Liver (tissue), 9 donors: Measurements from ENCODE around the gene IMPDH2. TPM values are rescaled to one million over a fixed set of nuclear protein-coding genes. Genes with fewer than 3 reads are reported as not detected.

Experiments
- DNase-seq: peaks from one replicate; pipeline ENCODE4 v3.0.0-alpha.2; 2017; ENCODE audit warnings: low spot score
- H3K27ac ChIP-seq, 2 donors: one replicate each; pipeline ENCODE4 v1.7.0; 2013; ENCODE audit warnings: inconsistent platforms in 2 of 2, low read length in 2 of 2, control low read depth in 1 of 2, low read depth in 1 of 2, mild to moderate bottlenecking in 1 of 2
- H3K27me3 ChIP-seq, 4 donors: one replicate each; pipeline versions ENCODE4 v1.6.1 to v1.7.0; 2013; ENCODE audit warnings: low read length in 3 of 4, inconsistent platforms in 1 of 4, mild to moderate bottlenecking in 1 of 4, moderate library complexity in 1 of 4; ENCODE audit not compliant: control insufficient read depth in 4 of 4, insufficient read depth in 4 of 4
- H3K36me3 ChIP-seq, 4 donors: one replicate each; pipeline versions ENCODE4 v1.6.1 to v1.7.0; 2013; ENCODE audit warnings: low read length in 3 of 4, mild to moderate bottlenecking in 3 of 4, low read depth in 1 of 4, moderate library complexity in 1 of 4; ENCODE audit not compliant: control insufficient read depth in 4 of 4, insufficient read depth in 3 of 4
- H3K4me1 ChIP-seq, 4 donors: one replicate each; pipeline versions ENCODE4 v1.6.1 to v1.7.0; 2013; ENCODE audit warnings: low read length in 3 of 4, mild to moderate bottlenecking in 3 of 4, moderate library complexity in 1 of 4; ENCODE audit not compliant: control insufficient read depth in 4 of 4, insufficient read depth in 4 of 4
- H3K4me3 ChIP-seq, 3 donors: one replicate each; pipeline versions ENCODE4 v1.6.1 to v1.7.0; 2013; ENCODE audit warnings: low read length in 3 of 3, control low read depth in 1 of 3, low read depth in 1 of 3, mild to moderate bottlenecking in 1 of 3
- H3K9ac ChIP-seq, 2 donors: one replicate each; pipeline ENCODE4 v1.7.0; 2013; ENCODE audit warnings: low read length in 2 of 2, mild to moderate bottlenecking in 2 of 2, moderate library complexity in 2 of 2, control low read depth in 1 of 2, low read depth in 1 of 2
- H3K9me3 ChIP-seq, 4 donors: one replicate each; pipeline versions ENCODE4 v1.6.1 to v1.7.0; 2013; ENCODE audit warnings: low read length in 3 of 4; ENCODE audit not compliant: control insufficient read depth in 4 of 4
- EGR1 ChIP-seq, 2 donors: IDR thresholded peaks; 2 replicates each; pipeline ENCODE4 v1.6.1; 2016 to 2018; ENCODE audit warnings: antibody characterized with exemption in 2 of 2, low read depth in 2 of 2
- FOXA2 ChIP-seq: IDR thresholded peaks from 2 replicates; pipeline ENCODE4 v1.6.1; 2016; ENCODE audit warnings: antibody characterized with exemption
- GABPA ChIP-seq, 2 donors: IDR thresholded peaks in 1 of 2; conservative IDR thresholded peaks in 1 of 2; 2 replicates each; pipeline ENCODE4 v1.6.1; 2016; ENCODE audit warnings: antibody characterized with exemption in 2 of 2, mild to moderate bottlenecking in 1 of 2, moderate library complexity in 1 of 2
- HNF4A ChIP-seq, 2 donors: conservative IDR thresholded peaks; 2 replicates each; pipeline ENCODE4 v1.6.1; 2016; ENCODE audit warnings: antibody characterized with exemption in 2 of 2, mild to moderate bottlenecking in 2 of 2
- HNF4G ChIP-seq: IDR thresholded peaks from 2 replicates; pipeline ENCODE4 v1.6.1; 2016; ENCODE audit warnings: antibody characterized with exemption
- JUND ChIP-seq, 2 donors: IDR thresholded peaks; 2 replicates each; pipeline ENCODE4 v1.6.1; 2016; ENCODE audit warnings: antibody characterized with exemption in 2 of 2
- NR2F2 ChIP-seq: IDR thresholded peaks from 2 replicates; pipeline ENCODE4 v1.6.1; 2016; ENCODE audit warnings: antibody characterized with exemption
- RXRA ChIP-seq, 2 donors: IDR thresholded peaks; 2 replicates each; pipeline ENCODE4 v1.6.1; 2017 to 2018; ENCODE audit warnings: antibody characterized with exemption in 2 of 2, mild to moderate bottlenecking in 1 of 2
- SP1 ChIP-seq: IDR thresholded peaks from 2 replicates; pipeline ENCODE4 v1.6.1; 2018; ENCODE audit warnings: antibody characterized with exemption, mild to moderate bottlenecking
- TAF1 ChIP-seq: conservative IDR thresholded peaks from 2 replicates; pipeline ENCODE4 v1.6.1; 2016; ENCODE audit warnings: antibody characterized with exemption, mild to moderate bottlenecking
- YY1 ChIP-seq: IDR thresholded peaks from 2 replicates; pipeline ENCODE4 v1.6.1; 2016; ENCODE audit warnings: antibody characterized with exemption, mild to moderate bottlenecking
- WGBS: extraction: QIAGEN DNeasy Blood & Tissue Kit; methylation state at CpG from one replicate; pipeline ENCODE4 v1.1.7; 2013; 5-methylcytosine and 5-hydroxymethylcytosine counted together
- polyA plus RNA-seq, 2 donors: library from polyadenylated mRNA; stranded (reverse) in 1 of 2; unstranded in 1 of 2; fragments of 200-250 nt in 1 of 2; fragments of >200 nt in 1 of 2; fragmentation: Nextera tagmentation in 1 of 2; extraction: Ambion mirVana in 1 of 2; gene quantifications; one replicate each; pipeline versions ENCODE4 v1.2.1 to v1.2.3, GENCODE V29; 2013 to 2015
- total RNA-seq, 2 donors: library from RNA; depleted of rRNA; stranded (reverse); fragments of >200 nt; gene quantifications; one replicate each; pipeline ENCODE4 v1.2.3, GENCODE V29; 2014
- TF ChIP-seq, protein P1 (sequence below): IDR thresholded peaks from 2 replicates; pipeline ENCODE4 v1.6.1; 2016; ENCODE audit warnings: antibody characterized with exemption
- TF ChIP-seq, protein P2 (sequence below): IDR thresholded peaks from 2 replicates; pipeline ENCODE4 v1.6.1; 2016; ENCODE audit warnings: antibody characterized with exemption
- TF ChIP-seq, protein P3 (sequence below): fragments of 150-350 bp; IDR thresholded peaks from 2 replicates; pipeline ENCODE4 v1.5.1; 2017; ENCODE audit warnings: improper control_type of control experiment, low read depth, low read length; ENCODE audit not compliant: missing input control
- donor health status: healthy.
- donor health status: healthy.
- donor health status: healthy.
- donor health status: healthy.
- donor health status: healthy.

Gene IMPDH2
- total and polyA plus RNA-seq, 4 donors, result 20.9 to 182 (median 39.7) TPM

DNA sequence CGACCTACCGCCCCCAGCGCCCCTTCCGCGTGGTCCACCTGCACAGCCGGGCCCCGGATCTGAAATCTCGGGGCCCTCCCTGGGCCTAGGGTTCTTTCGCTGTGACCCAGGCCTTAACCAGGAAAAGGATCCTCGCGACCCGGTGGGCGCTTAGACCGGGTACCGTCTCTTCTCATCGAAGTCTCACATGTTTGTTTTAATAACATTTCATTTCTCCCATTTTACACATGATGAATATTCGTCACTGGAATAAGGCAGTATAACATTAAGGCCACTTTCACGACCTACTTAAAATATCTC, 10.5 kb downstream of the IMPDH2 start:
- 2% methylated on average over 18 of the region's 18 CpGs for WGBS
- peaks cover 14 to 45% (median 37%) of the 10 kb centered on the region in 4 donors for H3K4me1 ChIP-seq
- DNase-seq, result no peak

DNA sequence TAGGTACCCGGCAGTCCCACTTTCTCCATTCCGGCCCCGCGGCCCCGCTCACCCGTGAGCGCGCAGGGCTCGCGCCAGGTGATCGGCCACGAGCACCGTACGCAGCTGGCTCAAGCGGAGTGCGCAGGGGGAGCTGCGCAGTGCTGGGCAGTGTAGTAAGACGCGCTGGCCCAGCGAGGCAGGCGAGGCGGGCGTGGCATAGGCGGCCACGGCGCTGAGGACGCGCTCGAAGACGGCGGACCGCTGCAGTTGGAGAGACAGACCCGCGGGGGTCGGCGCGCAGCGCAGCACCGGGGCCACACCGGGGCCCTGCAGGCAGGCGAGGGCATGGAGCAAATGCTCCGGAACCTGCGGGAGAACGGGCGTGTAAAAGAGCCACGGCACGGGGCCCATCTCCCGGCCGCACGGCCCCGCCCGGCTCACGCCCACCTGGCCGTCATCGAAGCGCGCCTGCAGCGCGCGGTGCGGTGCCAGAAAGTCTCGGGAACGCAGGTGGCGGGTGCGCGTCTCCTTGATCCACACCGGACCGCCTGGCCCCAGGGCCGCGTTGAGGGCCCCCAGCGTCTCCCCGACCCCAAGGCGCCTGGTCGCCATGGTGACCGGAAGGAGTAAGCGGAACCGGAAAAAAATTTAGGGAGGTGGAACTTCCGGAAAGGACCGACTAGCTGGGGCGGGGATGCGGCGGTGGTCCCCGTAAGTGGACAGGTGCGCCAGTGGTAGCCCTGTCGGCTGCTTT, 11.1 kb downstream of the IMPDH2 start, which contains the start of gene DALRD3:
Gene DALRD3, minus strand, starts transcription at position 610 of the 736 bp plus-strand sequence. Its CDS starts 16 bp downstream, at position 594.
- Histone ChIP-seq H3K4me1 (peaks cover 11 to 43% (median 35%) of the 10 kb centered on the region in 4 donors), H3K36me3 (peaks cover 7 to 27% (median 15%) of the 10 kb centered on the region in 4 donors), H3K27me3 (no peaks in the 10 kb centered on the region), H3K9ac (peak within 1 kb of the TSS; percentile 15 to 67), H3K9me3 (no peaks in the 10 kb centered on the region), H3K27ac (peak within 1 kb of the TSS; percentile 46 to 53), H3K4me3 (peak within 1 kb of the TSS; percentile 55 to 95 (median 89))
- peak in 1 of 2 donors; percentile 91 for TF ChIP-seq GABPA (IDR thresholded peaks at IDR 0.05 in 1 of 2, conservative IDR thresholded peaks at IDR 0.05 in 1 of 2)
- no peak for TF ChIP-seq EGR1 (IDR thresholded peaks at IDR 0.05; ENCODE audit: low read depth in 2 of 2)
- no peak for TF ChIP-seq JUND (IDR thresholded peaks at IDR 0.05)
- TF ChIP-seq HNF4G, result no peak
- TF ChIP-seq YY1, result peak; percentile 9
- no peak for TF ChIP-seq SP1
- TF ChIP-seq, protein P1, sequence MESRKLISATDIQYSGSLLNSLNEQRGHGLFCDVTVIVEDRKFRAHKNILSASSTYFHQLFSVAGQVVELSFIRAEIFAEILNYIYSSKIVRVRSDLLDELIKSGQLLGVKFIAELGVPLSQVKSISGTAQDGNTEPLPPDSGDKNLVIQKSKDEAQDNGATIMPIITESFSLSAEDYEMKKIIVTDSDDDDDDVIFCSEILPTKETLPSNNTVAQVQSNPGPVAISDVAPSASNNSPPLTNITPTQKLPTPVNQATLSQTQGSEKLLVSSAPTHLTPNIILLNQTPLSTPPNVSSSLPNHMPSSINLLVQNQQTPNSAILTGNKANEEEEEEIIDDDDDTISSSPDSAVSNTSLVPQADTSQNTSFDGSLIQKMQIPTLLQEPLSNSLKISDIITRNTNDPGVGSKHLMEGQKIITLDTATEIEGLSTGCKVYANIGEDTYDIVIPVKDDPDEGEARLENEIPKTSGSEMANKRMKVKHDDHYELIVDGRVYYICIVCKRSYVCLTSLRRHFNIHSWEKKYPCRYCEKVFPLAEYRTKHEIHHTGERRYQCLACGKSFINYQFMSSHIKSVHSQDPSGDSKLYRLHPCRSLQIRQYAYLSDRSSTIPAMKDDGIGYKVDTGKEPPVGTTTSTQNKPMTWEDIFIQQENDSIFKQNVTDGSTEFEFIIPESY, result no peak
- TF ChIP-seq, protein P2, sequence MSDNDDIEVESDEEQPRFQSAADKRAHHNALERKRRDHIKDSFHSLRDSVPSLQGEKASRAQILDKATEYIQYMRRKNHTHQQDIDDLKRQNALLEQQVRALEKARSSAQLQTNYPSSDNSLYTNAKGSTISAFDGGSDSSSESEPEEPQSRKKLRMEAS, result no peak
- no peak for TF ChIP-seq NR2F2
- TF ChIP-seq HNF4A (conservative IDR thresholded peaks at IDR 0.05), result no peak
- no peak for TF ChIP-seq TAF1
- TF ChIP-seq FOXA2, result no peak
- TF ChIP-seq, protein P3, sequence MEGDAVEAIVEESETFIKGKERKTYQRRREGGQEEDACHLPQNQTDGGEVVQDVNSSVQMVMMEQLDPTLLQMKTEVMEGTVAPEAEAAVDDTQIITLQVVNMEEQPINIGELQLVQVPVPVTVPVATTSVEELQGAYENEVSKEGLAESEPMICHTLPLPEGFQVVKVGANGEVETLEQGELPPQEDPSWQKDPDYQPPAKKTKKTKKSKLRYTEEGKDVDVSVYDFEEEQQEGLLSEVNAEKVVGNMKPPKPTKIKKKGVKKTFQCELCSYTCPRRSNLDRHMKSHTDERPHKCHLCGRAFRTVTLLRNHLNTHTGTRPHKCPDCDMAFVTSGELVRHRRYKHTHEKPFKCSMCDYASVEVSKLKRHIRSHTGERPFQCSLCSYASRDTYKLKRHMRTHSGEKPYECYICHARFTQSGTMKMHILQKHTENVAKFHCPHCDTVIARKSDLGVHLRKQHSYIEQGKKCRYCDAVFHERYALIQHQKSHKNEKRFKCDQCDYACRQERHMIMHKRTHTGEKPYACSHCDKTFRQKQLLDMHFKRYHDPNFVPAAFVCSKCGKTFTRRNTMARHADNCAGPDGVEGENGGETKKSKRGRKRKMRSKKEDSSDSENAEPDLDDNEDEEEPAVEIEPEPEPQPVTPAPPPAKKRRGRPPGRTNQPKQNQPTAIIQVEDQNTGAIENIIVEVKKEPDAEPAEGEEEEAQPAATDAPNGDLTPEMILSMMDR, result no peak
- no peak for TF ChIP-seq RXRA (IDR thresholded peaks at IDR 0.05)
- WGBS, result under 1% methylated on average over 85 of the region's 85 CpGs
- peak; percentile 71 for DNase-seq

More for the DNA sequence above, 10.5 kb downstream of the IMPDH2 start:
- Histone ChIP-seq H3K9ac (peak overlapping the region; percentile 15 to 67), H3K4me3 (peak overlapping the region; percentile 55 to 95 (median 89)), H3K27me3 (no peaks in the 10 kb centered on the region), H3K27ac (peak overlapping the region; percentile 30 to 53), H3K36me3 (peaks cover 7 to 30% (median 16%) of the 10 kb centered on the region in 4 donors), H3K9me3 (no peaks in the 10 kb centered on the region)
- TF ChIP-seq SP1 (no peak), GABPA (IDR thresholded peaks at IDR 0.05 in 1 of 2, conservative IDR thresholded peaks at IDR 0.05 in 1 of 2) (peak in 1 of 2 donors; percentile 64)
